Middle frontal gyrus (tissue), 1 donor: ENCODE measurements around the gene PROM2.

ENCODE experiments used
- DNase-seq: peaks from one replicate; pipeline ENCODE4 v3.0.0-alpha.2; 2015; ENCODE audit warnings: low spot score; ENCODE audit errors: extremely low spot score

Gene PROM2

GRCh38 chr2:95285542-95285932, 11.3 kb downstream of the PROM2 start:
- no peak for DNase-seq

DNA sequence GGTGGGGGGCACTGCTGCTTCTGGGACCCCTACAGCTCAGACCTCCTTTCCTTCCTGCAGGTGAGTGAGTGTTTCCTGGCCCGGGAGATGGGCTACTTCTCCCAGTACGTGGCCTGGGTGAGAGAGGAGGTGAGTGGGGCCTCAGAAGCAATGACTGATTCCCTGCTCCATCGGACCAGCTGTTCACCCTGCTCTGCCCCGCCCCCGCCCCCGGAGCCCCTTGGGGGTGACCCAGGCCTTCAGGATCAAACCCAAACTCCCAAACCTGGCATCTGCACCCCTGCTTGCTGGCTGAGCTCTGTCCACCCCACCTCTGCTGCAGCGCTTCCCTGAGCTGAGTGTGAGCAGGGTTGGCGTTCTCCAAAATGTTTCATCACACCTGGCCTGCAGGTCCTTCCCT, 13.1 kb downstream of the PROM2 start:
- no peak for DNase-seq

GRCh38 chr2:95287806-95288205, 13.6 kb downstream of the PROM2 start:
- no peak for DNase-seq

DNA sequence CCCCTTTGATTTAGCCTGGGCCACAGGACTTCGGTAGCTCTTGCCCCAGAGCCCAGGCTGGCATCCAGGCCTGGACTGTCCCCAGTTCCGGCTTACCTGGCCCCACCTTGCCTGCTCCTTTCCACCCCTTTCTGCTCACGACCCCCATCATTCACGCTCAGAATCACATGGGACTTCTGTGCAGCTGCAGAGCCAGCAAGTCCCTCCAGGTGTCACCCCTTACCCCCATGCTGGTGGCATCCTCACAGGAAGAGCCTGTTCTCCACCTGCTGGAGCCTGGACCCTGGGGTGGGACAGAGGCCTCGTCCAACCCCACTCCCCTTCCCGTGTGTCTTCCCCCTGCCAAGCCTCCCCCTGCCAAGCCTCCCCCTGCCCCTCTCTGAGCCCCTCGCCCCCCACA, 15.0 kb downstream of the PROM2 start:
- DNase-seq, result no peak

GRCh38 chr2:95291222-95291621, 17.0 kb downstream of the PROM2 start:
- DNase-seq, result no peak

DNA sequence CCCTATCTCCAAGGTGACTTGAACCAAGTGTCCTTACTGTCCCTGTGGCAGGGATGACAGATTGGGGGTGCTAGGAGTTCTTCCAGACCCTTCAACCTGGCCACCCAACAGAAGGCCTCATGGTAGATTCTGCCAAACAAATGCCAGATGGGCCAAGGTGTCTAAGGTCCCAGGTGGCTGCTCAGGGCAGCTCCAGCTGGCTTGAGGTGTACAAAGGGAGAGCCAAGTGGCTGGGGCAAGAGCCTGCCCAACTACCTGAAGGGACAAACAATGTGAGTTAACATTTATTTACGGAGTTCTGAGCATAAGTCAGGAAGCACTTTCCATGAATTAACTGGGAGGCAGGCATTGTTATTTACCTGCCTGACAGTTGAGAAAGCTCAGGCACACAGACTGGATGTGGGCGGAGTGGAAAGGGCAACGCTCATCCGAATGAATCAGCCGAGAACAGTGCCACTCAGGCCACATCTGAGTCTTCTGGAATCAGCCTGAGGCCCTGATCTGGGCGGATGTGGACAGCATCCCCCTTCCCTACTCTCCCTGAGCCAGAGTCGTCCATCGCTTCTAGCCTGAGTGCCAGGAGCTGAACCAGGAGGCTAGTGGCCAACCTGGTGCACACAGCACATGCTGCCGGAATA, 18.5 kb downstream of the PROM2 start:
- no peak for DNase-seq

DNA sequence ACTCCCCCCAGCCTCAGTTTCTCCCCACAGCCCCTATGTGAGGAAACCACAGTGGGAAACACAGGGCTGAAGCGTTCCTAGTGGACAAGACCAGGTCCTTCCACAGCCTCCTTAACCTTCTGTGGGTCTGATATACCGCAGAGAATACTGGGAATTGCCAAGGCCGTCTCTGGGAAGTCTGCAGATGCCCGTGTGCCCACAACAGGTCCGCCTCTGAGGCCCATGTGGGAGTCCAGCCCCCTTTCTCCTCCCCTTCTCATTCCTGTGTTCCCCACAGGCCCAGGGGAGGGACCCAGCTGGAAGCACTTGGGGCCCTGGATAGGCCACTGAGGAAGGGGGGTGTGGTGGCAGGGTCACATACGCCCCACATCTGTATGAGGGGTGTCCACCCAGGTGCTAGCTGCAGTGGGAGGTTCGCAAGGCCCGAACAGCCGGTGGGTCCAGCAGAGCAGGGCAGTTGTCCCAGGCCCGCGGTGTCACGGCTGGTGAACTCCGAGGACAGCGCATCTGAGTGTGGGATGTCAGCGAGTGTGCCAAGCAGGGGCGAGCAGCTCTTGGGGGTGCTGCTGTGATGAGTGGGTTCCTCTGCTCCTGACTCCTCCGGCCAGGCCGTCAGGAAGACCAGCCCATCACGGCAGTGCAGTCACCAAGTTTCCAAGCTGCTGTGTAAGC, 20.5 kb downstream of the PROM2 start:
- no peak for DNase-seq

- no peak for DNase-seq
Observed at GRCh38 chr2:95295376-95295775, 21.1 kb downstream of the PROM2 start.

DNA sequence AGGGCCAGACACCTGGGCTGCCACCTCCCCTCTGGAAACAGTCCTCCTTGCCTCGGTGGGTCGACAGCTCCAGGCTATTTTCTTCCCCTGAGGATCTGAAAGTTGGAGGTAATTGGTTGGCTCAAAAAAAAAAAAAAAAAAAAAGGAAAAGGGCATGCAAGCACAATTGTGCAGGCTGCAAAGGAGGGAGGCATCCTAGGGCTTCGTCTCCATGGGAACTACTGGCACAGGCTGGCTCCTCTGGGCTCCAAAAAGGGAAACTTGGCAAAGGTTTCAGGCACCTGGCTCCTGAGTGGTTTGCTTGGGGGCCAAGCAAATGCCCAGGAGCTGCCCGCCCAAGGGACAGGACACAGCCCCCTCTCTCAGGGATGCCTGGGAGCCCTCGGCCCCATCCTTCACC, 21.8 kb downstream of the PROM2 start:
- peak; percentile 53 for DNase-seq

- DNase-seq, result no peak
Observed at GRCh38 chr2:95296880-95297487, 22.7 kb downstream of the PROM2 start, which contains the start of gene KCNIP3. Gene KCNIP3, plus strand, starts transcription at chr2:95297347. Its CDS starts 92 bp downstream, at chr2:95297439.

- DNase-seq, result no peak
Observed at GRCh38 chr2:95297639-95298395, 23.6 kb downstream of the PROM2 start.

GRCh38 chr2:95298486-95299111, 24.4 kb downstream of the PROM2 start:
- no peak for DNase-seq

GRCh38 chr2:95299961-95300360, 25.7 kb downstream of the PROM2 start:
- DNase-seq, result no peak

DNA sequence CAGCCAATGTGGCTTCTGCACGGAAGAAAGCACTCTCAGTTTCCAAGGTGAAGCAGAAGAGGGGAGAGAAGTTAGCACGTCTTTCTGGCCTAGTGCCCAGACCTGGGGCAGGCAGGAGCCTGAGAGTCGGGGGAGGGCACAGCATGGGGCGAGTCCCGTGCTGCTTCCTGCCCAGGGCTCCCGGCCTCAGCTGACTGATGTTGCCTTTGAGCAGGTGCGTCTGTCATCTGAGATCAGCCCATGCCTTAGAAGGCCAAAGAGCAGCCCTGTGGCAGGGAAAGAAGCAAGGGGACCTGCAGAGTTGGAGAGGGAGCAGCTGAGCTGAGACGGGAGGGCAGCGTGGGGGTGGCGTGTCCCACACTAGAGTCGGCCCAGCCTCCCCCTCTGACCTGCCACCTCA, 26.2 kb downstream of the PROM2 start:
- no peak for DNase-seq

DNA sequence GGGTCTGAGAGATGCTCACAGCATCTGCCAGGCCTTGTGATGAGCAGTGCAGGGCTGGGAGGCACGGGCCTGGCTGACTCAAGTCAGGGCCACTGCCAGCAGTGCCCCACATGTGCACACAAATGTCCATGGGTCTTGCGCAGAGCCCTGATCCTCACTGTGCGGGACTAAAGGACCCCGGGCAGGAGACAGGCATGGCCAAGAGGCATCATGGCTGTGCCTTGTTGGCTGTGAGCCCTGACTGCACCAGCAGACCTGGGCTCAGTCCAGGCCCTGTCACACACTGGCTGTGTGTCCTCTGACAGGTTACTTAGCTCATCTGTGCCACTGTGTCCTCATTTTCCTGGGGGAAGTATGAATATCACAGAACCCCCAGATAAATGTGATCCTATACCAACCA, 26.9 kb downstream of the PROM2 start:
- no peak for DNase-seq

- DNase-seq, result no peak
Observed at GRCh38 chr2:95301876-95302641, 27.8 kb downstream of the PROM2 start.

DNA sequence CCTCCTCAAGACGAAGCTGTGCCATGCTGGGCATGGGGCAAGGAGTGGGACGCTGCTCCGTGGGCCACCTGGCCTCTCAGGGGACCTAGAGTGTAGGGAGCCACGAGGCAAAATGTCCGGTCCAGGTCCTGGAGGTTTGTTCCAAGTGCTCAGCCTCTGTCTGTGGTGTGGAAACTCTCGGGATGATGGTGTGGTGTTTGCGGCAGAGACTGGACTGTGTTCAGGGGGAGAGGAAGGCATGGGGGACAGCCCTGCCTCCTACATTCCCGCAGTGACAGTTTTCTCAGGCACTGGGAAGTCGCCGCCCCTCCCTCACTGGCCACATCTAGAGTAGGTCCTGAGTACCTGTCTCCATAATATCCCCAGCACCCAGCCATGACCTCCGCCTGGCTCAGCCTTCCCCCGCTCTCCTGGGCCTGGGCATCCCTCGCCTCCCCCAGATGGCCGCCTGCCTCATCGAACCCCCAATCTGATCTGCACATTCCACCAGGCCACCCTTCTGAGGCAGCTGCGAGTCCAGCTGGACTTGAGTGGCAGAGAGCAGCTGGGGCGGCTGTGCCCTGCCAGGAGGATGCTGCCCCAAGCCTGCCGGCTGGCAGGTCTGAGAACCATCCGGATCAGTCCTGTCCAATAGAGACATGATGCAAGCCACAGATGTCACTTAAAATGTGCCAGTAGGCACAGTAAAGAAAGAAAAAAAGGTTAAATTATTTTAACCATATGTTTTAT, 29.1 kb downstream of the PROM2 start:
- DNase-seq, result no peak

DNA sequence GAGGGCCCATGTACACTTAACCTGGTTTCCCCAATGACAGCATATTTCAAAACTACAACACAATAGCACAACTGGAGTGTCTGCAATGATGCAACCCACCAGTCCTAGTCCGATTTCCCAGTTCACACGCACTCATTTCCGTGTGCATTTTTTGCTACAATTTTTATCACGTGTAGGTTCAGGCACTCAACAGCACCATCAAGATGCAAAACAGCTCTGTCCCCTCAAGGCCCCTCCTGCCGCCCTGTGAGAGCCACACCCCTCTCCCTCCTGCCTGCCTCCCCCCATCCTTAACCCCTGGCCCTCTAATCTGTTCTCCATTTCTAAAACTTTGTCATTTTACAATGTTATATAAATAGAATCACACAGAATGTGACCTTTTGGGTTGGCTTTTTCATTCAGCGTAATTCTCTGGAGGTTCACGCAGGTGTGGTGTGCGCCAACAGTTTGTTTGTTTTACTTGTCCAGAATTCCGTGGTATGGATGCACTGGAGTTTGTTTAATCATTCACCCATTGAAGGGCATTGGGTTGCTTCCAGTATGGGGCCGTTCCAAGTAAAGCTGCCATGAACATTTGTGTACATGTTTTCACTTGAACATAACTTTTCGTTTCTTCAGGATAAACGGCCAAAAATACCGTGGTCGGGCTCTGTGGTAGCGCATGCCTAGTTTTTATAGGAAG, 31.3 kb downstream of the PROM2 start:
- no peak for DNase-seq

DNA sequence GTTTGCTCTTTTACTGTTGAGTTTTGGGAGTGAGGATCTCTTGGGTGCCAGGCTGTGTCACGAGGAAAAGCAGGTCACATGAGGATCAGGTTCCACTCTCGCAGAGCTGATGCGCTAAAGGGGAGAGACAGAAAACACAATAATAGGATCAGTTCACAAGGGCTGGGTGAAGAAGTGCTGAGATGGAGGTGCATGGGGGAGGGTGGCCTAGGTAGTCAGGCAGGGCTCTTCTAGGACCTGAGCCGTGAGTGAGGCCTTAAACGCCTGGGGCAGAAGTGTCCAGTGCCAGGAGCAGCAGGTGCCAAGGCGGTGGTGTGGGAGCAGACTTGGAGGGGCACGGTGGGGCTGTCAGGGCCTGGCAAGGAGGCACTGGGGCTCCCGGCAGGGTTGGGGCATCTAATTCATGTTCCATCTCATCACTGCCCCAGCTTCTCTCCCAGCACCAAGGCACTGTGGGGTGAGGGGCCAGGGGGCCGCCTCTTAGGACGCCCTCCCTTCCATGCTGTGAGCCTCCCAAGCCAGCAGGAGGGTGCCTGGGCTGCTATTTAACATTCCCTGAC, 32.2 kb downstream of the PROM2 start:
- no peak for DNase-seq
